LNCaP clone FGC (cell line): ENCODE data around the gene CEP72.

Experiments
- DNase-seq: peaks from one replicate; pipeline ENCODE4 v3.0.0-alpha.2; 2011; ENCODE audit warnings: low read depth
- H3K4me3 ChIP-seq: 2 replicates; pipeline ENCODE4 v1.5.1; 2011; ENCODE audit warnings: mild to moderate bottlenecking, low read depth, low read length, control low read depth
- CTCF ChIP-seq: IDR thresholded peaks from 2 replicates; pipeline ENCODE4 v1.5.1; 2012; ENCODE audit warnings: mild to moderate bottlenecking; ENCODE audit not compliant: control insufficient read depth, insufficient read depth; ENCODE audit errors: extremely low read depth

CEP72 gene

GRCh38 chr5:611731-612486 is at the start of gene CEP72:
TSS of gene CEP72 (plus strand) at chr5:612340. CDS start at chr5:612362, 22 bp downstream.
- TF ChIP-seq CTCF = no peak

GRCh38 chr5:565782-566440 is 46.2 kb upstream of the CEP72 start:
- TF ChIP-seq CTCF = peak; percentile 21; the same call in 1 of the 2 replicates
- DNase-seq = no peak
- H3K4me3 ChIP-seq = no peak overlapping the region

More at GRCh38 chr5:611731-612486, at the start of gene CEP72:
- DNase-seq = peak; percentile 26
- H3K4me3 ChIP-seq = peak within 1 kb of the TSS; percentile 72

- no peak overlapping the region for H3K4me3 ChIP-seq
- TF ChIP-seq CTCF = no peak
- DNase-seq = no peak
These were observed 45.4 kb upstream of the CEP72 start for GRCh38 chr5:566636-567309.

GRCh38 chr5:567664-568060 is 44.5 kb upstream of the CEP72 start:
- no peak overlapping the region for H3K4me3 ChIP-seq
- DNase-seq = no peak
- TF ChIP-seq CTCF = no peak

- DNase-seq = no peak
- TF ChIP-seq CTCF = no peak
- H3K4me3 ChIP-seq = no peak overlapping the region
These were observed 43.9 kb upstream of the CEP72 start for GRCh38 chr5:568061-568781.

GRCh38 chr5:568809-569208 is 43.3 kb upstream of the CEP72 start:
- no peak for DNase-seq
- no peak for TF ChIP-seq CTCF
- no peak overlapping the region for H3K4me3 ChIP-seq
